Activated T-cell treated with anti-CD3 and anti-CD28 coated beads, Interleukin-2, amount 50 U/mL, for 1 hour (primary cell): ENCODE data around the gene TEAD4.

Source experiments
- DNase-seq: peaks from one replicate; pipeline ENCODE4 v3.0.0-alpha.2; 2020

The TEAD4 gene

DNA sequence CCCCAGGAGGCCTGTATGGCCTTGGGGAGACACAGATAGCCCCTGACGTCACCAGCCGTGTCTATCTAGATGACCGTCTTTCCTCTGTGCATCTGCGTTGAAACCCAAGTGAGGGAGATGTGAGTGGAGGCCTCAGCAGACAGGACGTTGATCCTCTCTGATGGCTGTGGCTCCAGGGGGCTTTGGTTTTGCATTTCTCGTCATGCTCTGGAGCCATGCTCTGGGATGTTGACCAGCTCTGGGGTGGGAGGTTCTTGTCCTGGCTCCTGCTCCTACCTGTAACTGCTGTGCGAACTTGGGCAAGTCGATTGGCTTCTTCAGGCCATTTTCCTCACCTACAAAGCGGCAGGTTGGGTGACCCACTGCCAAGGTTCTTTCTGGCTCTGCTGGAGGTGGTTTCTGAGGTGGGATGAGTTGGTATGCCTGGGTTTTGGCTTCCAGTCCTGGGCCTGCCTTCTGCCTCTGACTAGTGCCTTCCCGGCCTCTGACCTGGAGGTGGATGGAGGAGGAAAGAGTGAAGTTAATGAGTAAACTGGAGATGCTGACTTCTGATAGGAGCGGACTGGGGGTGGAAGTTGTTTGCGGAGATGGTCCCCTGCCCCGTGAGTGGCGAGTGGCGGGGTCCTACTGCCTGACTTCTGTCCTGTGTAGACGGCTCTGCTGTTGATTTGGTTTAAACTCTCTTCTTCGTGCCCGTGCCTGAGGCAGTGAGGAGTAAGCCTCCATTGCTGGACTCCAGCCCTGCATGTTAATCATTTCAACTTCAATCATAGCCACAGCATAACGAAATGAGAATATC, 126.3 kb downstream of the TEAD4 start:
- no peak for DNase-seq

DNA sequence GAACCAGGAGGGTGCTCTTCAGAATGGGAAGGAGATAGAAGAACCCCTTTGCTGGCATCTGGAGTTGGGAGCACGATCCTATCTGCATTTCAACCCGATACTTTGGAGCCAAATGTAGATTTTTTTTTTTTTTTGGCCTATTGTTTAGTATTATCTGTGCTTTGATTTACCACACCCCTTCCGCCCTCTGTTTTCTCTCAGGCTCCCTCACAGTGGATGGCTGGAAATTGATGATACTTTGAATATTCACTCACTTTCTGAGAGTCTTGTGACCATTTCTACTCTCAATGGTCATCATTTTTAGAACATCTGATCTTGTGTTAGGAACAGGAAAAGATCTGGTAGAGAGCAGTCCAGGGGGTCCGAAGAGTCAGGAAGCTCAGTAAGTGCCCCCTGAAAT, 127.0 kb downstream of the TEAD4 start:
- no peak for DNase-seq

DNA sequence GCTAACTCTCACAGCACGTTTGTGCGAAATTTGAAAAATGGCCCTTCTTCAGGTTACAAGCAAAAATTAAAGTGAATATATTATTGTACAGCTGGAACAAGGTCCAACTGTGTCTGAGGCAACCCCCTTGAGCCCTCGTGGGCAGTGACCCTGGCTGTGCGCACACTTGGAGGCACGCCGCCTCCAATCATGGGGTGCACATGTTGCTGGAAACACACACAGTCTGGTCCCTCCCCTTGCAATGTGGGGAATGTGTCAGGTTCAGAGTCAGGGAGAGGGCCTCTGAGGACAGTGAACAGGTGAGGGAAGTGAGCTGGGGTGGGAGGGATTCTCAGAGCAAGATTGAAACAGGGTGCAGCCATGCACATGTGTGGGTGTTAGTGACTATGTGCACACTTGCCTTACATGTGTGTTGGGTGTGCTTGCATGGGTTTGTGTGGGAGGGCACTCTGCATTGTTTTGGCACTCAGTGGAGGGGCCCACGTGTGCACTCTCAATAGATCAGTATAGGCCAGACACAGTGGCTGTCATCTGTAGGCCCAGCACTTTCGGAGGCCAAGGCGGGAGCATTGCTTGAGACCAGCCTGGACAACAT, 127.6 kb downstream of the TEAD4 start:
- DNase-seq, result no peak

DNA sequence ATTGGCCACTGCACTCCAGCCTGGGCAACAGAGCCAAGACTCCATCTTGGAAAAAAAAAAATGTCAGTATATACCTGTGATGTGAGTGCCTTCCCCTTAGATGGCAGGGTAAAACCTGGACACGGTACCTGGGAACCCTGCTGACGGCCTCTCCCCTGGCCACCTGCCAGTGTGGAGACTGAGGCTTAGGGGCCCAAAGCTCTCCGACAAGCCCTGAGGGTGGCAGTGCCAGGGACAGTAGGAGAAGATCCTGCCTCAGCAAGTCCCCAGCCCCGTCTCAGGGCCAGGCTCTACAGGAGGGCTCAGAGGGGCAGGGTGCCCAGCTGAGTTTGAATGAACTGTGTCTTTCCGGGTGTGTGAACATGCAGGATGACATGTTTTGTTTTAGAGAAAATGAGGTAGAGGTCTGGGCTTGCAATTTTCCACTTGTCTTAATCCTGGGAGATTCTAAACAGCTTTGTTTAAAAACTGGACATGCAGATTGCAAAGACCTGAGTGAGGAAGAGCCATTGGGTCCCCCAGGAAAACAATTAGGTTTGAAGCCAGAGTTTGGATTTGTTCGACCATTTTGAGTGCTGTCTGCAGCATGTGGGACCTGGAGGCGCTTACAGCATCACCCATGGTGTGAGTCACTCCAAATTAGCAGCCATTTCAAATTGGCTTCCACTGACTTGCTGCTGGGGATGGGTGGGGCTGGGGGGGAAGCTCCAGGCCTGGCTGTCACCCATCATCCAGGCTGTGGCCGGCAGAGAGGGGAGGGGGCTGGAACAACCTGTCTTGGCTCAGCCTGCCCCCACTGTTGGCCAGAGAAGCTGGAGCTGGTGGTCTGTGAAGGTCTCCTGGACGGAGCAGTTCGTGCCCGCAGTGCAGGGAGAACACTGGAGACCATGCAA, 128.8 kb downstream of the TEAD4 start:
- DNase-seq, result no peak

DNA sequence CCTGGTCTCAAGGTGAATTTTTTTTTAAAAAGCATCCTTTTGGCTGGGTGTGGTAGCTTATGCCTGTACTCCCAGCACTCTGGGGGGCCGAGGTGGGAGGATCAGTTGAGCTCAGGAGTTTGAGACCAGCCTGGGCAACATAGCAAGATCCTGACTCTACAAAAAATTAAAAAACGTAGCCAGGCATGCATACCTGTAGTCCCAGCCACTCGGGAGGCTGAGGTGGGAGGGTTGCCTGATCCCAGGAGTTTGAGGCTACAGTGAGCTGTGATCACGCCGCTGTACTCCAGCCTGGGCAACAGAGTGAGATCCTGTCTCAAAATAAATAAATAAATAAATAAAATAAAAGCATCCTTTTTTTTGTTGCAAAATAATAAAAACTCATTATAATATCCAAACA, 130.4 kb downstream of the TEAD4 start:
- DNase-seq, result no peak
